Measurements from ENCODE around the gene GJB2. TPM values are rescaled to one million over a fixed set of nuclear protein-coding genes. Genes with fewer than 3 reads are reported as not detected.
"Not testable (repeated sequence)": the region's sequence is repeated elsewhere in the genome, so short reads cannot be mapped to it uniquely, and the experiment has no call there.

GJB2 gene
- total RNA-seq, 4 donors from 2014 or later: 0.46 to 3.1 (median 1.4) TPM

- peaks cover 6 to 19% of the 10 kb centered on the region in 2 donors for H3K4me1 ChIP-seq
- H3K36me3 ChIP-seq: no peaks in the 10 kb centered on the region
- no peak for DNase-seq
- WGBS, 2 donors: 60 to 61% methylated on average over 2 of the region's 2 CpGs
- TF ChIP-seq POLR2A (IDR thresholded peaks at IDR 0.05) (no peak), CTCF (IDR thresholded peaks at IDR 0.05) (no peak)
- H3K4me3 ChIP-seq (replicated peaks in 1 of 3): no peak overlapping the region
- peaks cover 40% of the 10 kb centered on the region for H3K27me3 ChIP-seq
- intact Hi-C loops (cut with DNase I): no loop called here
- no peak overlapping the region for H3K27ac ChIP-seq
- no peaks in the 10 kb centered on the region for H3K9me3 ChIP-seq
Measured at GRCh38 chr13:20156702-20157101, 36.0 kb downstream of the GJB2 start.

- H3K4me1 ChIP-seq; H3K4me3 ChIP-seq (replicated peaks in 1 of 3); intact Hi-C loops (cut with DNase I); H3K9me3 ChIP-seq; H3K27me3 ChIP-seq; DNase-seq; H3K36me3 ChIP-seq; H3K27ac ChIP-seq: not testable (repeated sequence)
- WGBS, 2 donors: 91 to 97% methylated on average over 2 of the region's 2 CpGs
Measured at GRCh38 chr13:20153290-20153689, 39.4 kb downstream of the GJB2 start.

- H3K27ac ChIP-seq: no peak overlapping the region
- H3K36me3 ChIP-seq: no peaks in the 10 kb centered on the region
- H3K27me3 ChIP-seq: no peaks in the 10 kb centered on the region
- 83 to 89% methylated on average over 11 of the region's 11 CpGs for WGBS, 2 donors
- DNase-seq: no peak
- H3K9me3 ChIP-seq: no peaks in the 10 kb centered on the region
- intact Hi-C loops (cut with DNase I): no loop called here
- H3K4me1 ChIP-seq: no peaks in the 10 kb centered on the region
- H3K4me3 ChIP-seq (replicated peaks in 1 of 3): no peak overlapping the region
- no peak for TF ChIP-seq CTCF (IDR thresholded peaks at IDR 0.05)
- no peak for TF ChIP-seq POLR2A (IDR thresholded peaks at IDR 0.05)
Measured at GRCh38 chr13:20151612-20152011, 41.1 kb downstream of the GJB2 start.

GRCh38 chr13:20151016-20151415 is 41.7 kb downstream of the GJB2 start:
- H3K4me3 ChIP-seq (replicated peaks in 1 of 3): no peak overlapping the region
- no peaks in the 10 kb centered on the region for H3K36me3 ChIP-seq
- DNase-seq: no peak
- intact Hi-C loops (cut with DNase I): no loop called here
- H3K27me3 ChIP-seq: no peaks in the 10 kb centered on the region
- no peaks in the 10 kb centered on the region for H3K4me1 ChIP-seq
- 71 to 86% methylated on average over 5 of the region's 6 CpGs for WGBS, 2 donors
- no peak overlapping the region for H3K27ac ChIP-seq
- no peaks in the 10 kb centered on the region for H3K9me3 ChIP-seq
- TF ChIP-seq POLR2A (IDR thresholded peaks at IDR 0.05) (no peak), CTCF (IDR thresholded peaks at IDR 0.05) (no peak)

GRCh38 chr13:20150561-20150960 is 42.2 kb downstream of the GJB2 start:
- Histone ChIP-seq H3K27me3 (no peaks in the 10 kb centered on the region), H3K36me3 (no peaks in the 10 kb centered on the region), H3K4me3 (replicated peaks in 1 of 3) (no peak overlapping the region), H3K27ac (no peak overlapping the region), H3K4me1 (no peaks in the 10 kb centered on the region), H3K9me3 (no peaks in the 10 kb centered on the region)
- intact Hi-C loops (cut with DNase I): no loop called here
- TF ChIP-seq CTCF (IDR thresholded peaks at IDR 0.05) (no peak), POLR2A (IDR thresholded peaks at IDR 0.05) (no peak)
- no peak for DNase-seq
- WGBS, 2 donors: 87 to 91% methylated on average over 9 of the region's 9 CpGs

- intact Hi-C loops (cut with DNase I): no loop called here
- no peak for TF ChIP-seq POLR2A (IDR thresholded peaks at IDR 0.05)
- TF ChIP-seq CTCF (IDR thresholded peaks at IDR 0.05): no peak
- H3K27me3 ChIP-seq: no peaks in the 10 kb centered on the region
- DNase-seq: no peak
- H3K4me3 ChIP-seq (replicated peaks in 1 of 3): no peak overlapping the region
- no peaks in the 10 kb centered on the region for H3K4me1 ChIP-seq
- H3K36me3 ChIP-seq: no peaks in the 10 kb centered on the region
- no peak overlapping the region for H3K27ac ChIP-seq
- WGBS, 2 donors: 67 to 68% methylated on average over 9 of the region's 9 CpGs
- no peaks in the 10 kb centered on the region for H3K9me3 ChIP-seq
Measured at GRCh38 chr13:20149762-20150161, 43.0 kb downstream of the GJB2 start.
